Neural progenitor cell (in vitro differentiated cells): ENCODE measurements around the gene CLDN17.

ENCODE experiments used
- CTCF ChIP-seq: fragments of 200-600 bp; sonication (generic); IDR thresholded peaks from 2 replicates; pipeline ENCODE4 v1.5.1; 2017; ENCODE audit warnings: antibody characterized with exemption, mild to moderate bottlenecking
- EZH2 ChIP-seq: fragments of 200-600 bp; sonication (generic); IDR thresholded peaks from 2 replicates; pipeline ENCODE4 v1.6.1; 2017; ENCODE audit warnings: antibody characterized with exemption, mild to moderate bottlenecking, moderate library complexity

- no peak for TF ChIP-seq CTCF
- TF ChIP-seq EZH2: no peak
These were observed 19.6 kb upstream of the CLDN17 start for GRCh38 chr21:30186242-30186641.
